ENCODE data around the gene EFNB2. TPM values are rescaled to one million over a fixed set of nuclear protein-coding genes. Genes with fewer than 3 reads are reported as not detected.

Gene EFNB2
- total RNA-seq, 1 experiment from 2014 or later, result 5.2 TPM

DNA sequence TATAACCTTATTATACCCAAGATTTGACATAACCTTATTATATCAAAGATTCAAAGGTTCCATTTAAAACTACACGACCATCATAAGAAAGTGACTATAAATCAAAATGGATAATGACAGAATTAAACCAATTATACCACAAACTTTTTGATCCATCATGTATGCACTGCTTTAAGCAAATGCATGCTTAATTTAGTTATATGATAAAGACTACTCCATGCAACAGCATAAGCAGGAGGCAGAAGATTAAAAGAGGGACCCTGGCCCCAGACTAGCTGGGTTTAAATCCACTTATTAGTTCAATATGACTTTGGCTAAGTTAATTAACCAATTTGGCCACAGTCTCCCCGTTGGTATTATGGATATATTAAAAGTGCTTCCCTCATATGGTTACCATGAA lies 11.4 kb downstream of the EFNB2 start:
- TF ChIP-seq CTCF (conservative IDR thresholded peaks at IDR 0.05; ENCODE audit: low read depth, low read length), result no peak
- no peak for TF ChIP-seq EZH2 (IDR thresholded peaks at IDR 0.05; ENCODE audit: borderline replicate concordance, low read depth, low read length, poor library complexity, severe bottlenecking)
- CTCF ChIA-PET, result no interaction called here

GRCh38 chr13:106523576-106523975 lies 11.9 kb downstream of the EFNB2 start:
- no peak overlapping the region for H3K27ac ChIP-seq (ENCODE audit: low read depth, low read length, poor library complexity, severe bottlenecking)
- no peaks in the 10 kb centered on the region for H3K4me1 ChIP-seq (ENCODE audit: insufficient read depth, low read length, poor library complexity, severe bottlenecking)
- no peak overlapping the region for H3K4me3 ChIP-seq (ENCODE audit: low read depth, low read length, poor library complexity, severe bottlenecking)
- DNase-seq (ENCODE audit: low spot score), result no peak
- ChIA-PET CTCF (no interaction called here), POLR2A (ENCODE audit: low non-redundant PET) (no interaction called here)
- TF ChIP-seq EZH2 (IDR thresholded peaks at IDR 0.05; ENCODE audit: borderline replicate concordance, low read depth, low read length, poor library complexity, severe bottlenecking) (no peak), CTCF (conservative IDR thresholded peaks at IDR 0.05; ENCODE audit: low read depth, low read length) (no peak)
- intact Hi-C loops (cut with micrococcal nuclease; ENCODE audit: unreplicated experiment), result no loop called here
- BruUV-seq (replicated peaks), result no TSS peak
- no peaks in the 10 kb centered on the region for H3K36me3 ChIP-seq (ENCODE audit: insufficient read depth, low read length, poor library complexity, severe bottlenecking)
- no peaks in the 10 kb centered on the region for H3K9me3 ChIP-seq (ENCODE audit: low read depth, low read length, poor library complexity, severe bottlenecking)
- peaks cover 5% of the 10 kb centered on the region for H3K27me3 ChIP-seq (replicated peaks; ENCODE audit: insufficient read depth, low read depth, low read length, poor library complexity)

More for the DNA sequence above, 11.4 kb downstream of the EFNB2 start:
- H3K9me3 ChIP-seq (ENCODE audit: low read depth, low read length, poor library complexity, severe bottlenecking), result no peaks in the 10 kb centered on the region
- H3K36me3 ChIP-seq (ENCODE audit: insufficient read depth, low read length, poor library complexity, severe bottlenecking), result no peaks in the 10 kb centered on the region
- no peak overlapping the region for H3K4me3 ChIP-seq (ENCODE audit: low read depth, low read length, poor library complexity, severe bottlenecking)
- no TSS peak for BruUV-seq (replicated peaks)
- intact Hi-C loops (cut with micrococcal nuclease; ENCODE audit: unreplicated experiment), result no loop called here
- POLR2A ChIA-PET (ENCODE audit: low non-redundant PET), result no interaction called here
- no peaks in the 10 kb centered on the region for H3K4me1 ChIP-seq (ENCODE audit: insufficient read depth, low read length, poor library complexity, severe bottlenecking)
- no peak overlapping the region for H3K27ac ChIP-seq (ENCODE audit: low read depth, low read length, poor library complexity, severe bottlenecking)
- peaks cover 8% of the 10 kb centered on the region for H3K27me3 ChIP-seq (replicated peaks; ENCODE audit: insufficient read depth, low read depth, low read length, poor library complexity)
- DNase-seq (ENCODE audit: low spot score), result no peak

DNA sequence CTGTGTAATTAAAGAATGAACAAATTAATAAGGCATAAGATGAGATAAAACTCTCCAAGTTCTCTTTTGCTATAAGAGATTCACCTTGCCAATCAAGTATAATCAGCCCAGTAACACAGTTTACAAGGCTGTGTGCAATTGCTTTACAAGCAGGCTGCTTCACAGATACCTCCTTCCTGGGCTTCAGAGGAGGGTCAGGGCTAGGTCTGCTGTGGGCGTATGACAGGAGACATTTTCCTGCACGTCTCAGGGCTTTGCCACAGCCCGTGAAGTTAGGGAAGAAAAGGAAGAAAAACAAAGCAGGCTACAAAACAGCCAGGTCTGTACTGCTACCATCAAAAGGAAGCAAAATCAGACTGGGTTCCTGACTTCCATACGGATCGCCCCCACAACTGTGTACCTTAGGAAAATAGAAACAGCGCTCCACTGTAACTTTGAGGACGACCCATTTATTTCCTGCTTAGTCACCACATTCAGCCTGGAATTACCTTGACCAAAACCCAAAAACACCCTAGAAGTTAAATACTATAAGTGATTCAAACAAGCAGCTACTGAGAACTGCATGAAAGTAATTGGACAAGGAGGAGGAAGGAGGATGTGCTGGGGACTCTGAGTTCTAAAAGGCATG lies 12.4 kb downstream of the EFNB2 start:
- Histone ChIP-seq H3K27me3 (replicated peaks; ENCODE audit: insufficient read depth, low read depth, low read length, poor library complexity) (peaks cover 2% of the 10 kb centered on the region), H3K4me1 (ENCODE audit: insufficient read depth, low read length, poor library complexity, severe bottlenecking) (no peaks in the 10 kb centered on the region), H3K27ac (ENCODE audit: low read depth, low read length, poor library complexity, severe bottlenecking) (no peak overlapping the region), H3K9me3 (ENCODE audit: low read depth, low read length, poor library complexity, severe bottlenecking) (no peaks in the 10 kb centered on the region), H3K4me3 (ENCODE audit: low read depth, low read length, poor library complexity, severe bottlenecking) (no peak overlapping the region), H3K36me3 (ENCODE audit: insufficient read depth, low read length, poor library complexity, severe bottlenecking) (no peaks in the 10 kb centered on the region)
- POLR2A ChIA-PET (ENCODE audit: low non-redundant PET), result no interaction called here
- CTCF ChIA-PET, result no interaction called here
- no peak for DNase-seq (ENCODE audit: low spot score)
- intact Hi-C loops (cut with micrococcal nuclease; ENCODE audit: unreplicated experiment), result no loop called here
- TF ChIP-seq CTCF (conservative IDR thresholded peaks at IDR 0.05; ENCODE audit: low read depth, low read length) (no peak), EZH2 (IDR thresholded peaks at IDR 0.05; ENCODE audit: borderline replicate concordance, low read depth, low read length, poor library complexity, severe bottlenecking) (no peak)
- no TSS peak for BruUV-seq (replicated peaks)
